Activated T-helper 17 cell treated with anti-CD3 and anti-CD28 coated beads, Interleukin-2, amount 50 U/mL, for 72 hours (primary cell): ENCODE data around the gene CTU1. TPM values are rescaled to one million over a fixed set of nuclear protein-coding genes. Genes with fewer than 3 reads are reported as not detected.
A peak's percentile ranks its signal among the peaks of the same experiment; 100 is the strongest.

Experiments
- ATAC-seq: fragments of 150-1000 bp; cut with Tn5 transposase; replicated peaks from 2 replicates; pipeline ENCODE4 v1.10.0; 2021; ENCODE audit warnings: mild to moderate bottlenecking, moderate library complexity
- H3K27ac Mint-ChIP-seq: one replicate; pipeline ENCODE4 v1.8.0; 2022; ENCODE audit warnings: mixed read lengths
- H3K27me3 Mint-ChIP-seq: one replicate; pipeline ENCODE4 v1.8.0; 2022; ENCODE audit warnings: mixed read lengths
- H3K36me3 Mint-ChIP-seq: one replicate; pipeline ENCODE4 v1.8.0; 2022; ENCODE audit warnings: low read depth, mild to moderate bottlenecking, mixed read lengths
- H3K4me1 Mint-ChIP-seq: one replicate; pipeline ENCODE4 v1.8.0; 2022; ENCODE audit warnings: mixed read lengths
- H3K4me3 Mint-ChIP-seq: one replicate; pipeline ENCODE4 v1.8.0; 2022; ENCODE audit warnings: mild to moderate bottlenecking, mixed read lengths
- H3K9me3 Mint-ChIP-seq: one replicate; pipeline ENCODE4 v1.8.0; 2022; ENCODE audit warnings: mixed read lengths
- total RNA-seq, 2 donors: library from RNA; stranded (reverse); gene quantifications; one replicate each; pipeline ENCODE4 v1.2.3, GENCODE V29; 2022

Gene CTU1
- total RNA-seq, 2 donors from 2014 or later, result 7.0 to 9.7 TPM

DNA sequence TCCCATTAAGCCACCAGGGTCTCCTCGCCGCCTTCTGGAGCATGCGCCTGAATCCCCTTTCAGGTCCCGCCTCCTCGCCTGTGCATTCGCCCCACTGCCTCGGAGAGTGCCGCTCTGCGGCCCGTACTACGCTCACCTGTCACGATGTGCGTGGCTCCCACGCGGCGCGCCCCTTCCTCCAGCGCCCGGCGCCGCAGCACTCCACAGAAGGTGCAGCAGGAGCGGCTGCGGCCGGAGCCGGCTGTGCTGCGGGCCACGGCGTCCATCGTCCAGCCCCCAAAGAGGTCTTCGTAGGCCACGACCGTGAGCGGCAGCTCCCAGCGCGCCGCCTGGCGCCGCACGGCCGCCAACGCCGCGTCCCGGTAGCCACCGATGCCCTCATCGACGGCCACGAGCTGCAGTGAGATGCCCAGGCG lies 4.3 kb downstream of the CTU1 start:
- no peak for ATAC-seq
- Mint-ChIP-seq H3K4me1 (peaks cover 28% of the 10 kb centered on the region), H3K27ac (no peak overlapping the region), H3K36me3 (peaks cover 78% of the 10 kb centered on the region), H3K27me3 (no peaks in the 10 kb centered on the region), H3K9me3 (no peaks in the 10 kb centered on the region), H3K4me3 (no peak overlapping the region)

DNA sequence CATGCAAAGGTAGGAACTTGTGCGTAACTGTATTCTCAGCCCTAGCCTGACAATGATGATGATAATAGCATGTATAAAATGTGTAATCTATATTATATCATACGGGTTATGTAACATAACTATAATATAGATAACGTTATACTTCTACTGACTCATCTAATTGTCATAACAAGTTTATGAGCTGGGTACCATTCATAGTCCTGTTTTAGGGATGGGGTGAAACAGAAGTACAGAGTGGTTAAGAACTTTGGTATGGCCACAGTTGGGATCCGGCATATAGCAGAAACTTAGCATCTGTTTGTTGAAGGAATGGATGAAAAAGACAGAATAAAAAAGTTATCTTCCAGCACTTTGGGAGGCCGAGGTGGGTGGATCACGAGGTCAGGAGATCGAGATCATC lies 5.2 kb downstream of the CTU1 start:
- H3K4me3 Mint-ChIP-seq, result no peak overlapping the region
- ATAC-seq, result no peak
- no peaks in the 10 kb centered on the region for H3K9me3 Mint-ChIP-seq
- H3K27ac Mint-ChIP-seq, result peak overlapping the region; percentile 60
- peaks cover 23% of the 10 kb centered on the region for H3K4me1 Mint-ChIP-seq
- no peaks in the 10 kb centered on the region for H3K27me3 Mint-ChIP-seq
- peaks cover 71% of the 10 kb centered on the region for H3K36me3 Mint-ChIP-seq

GRCh38 chr19:51101171-51101865 lies 6.9 kb downstream of the CTU1 start:
- no peak for ATAC-seq
- H3K27me3 Mint-ChIP-seq, result no peaks in the 10 kb centered on the region
- H3K4me1 Mint-ChIP-seq, result peaks cover 33% of the 10 kb centered on the region
- H3K4me3 Mint-ChIP-seq, result no peak overlapping the region
- no peak overlapping the region for H3K27ac Mint-ChIP-seq
- no peaks in the 10 kb centered on the region for H3K9me3 Mint-ChIP-seq
- peaks cover 79% of the 10 kb centered on the region for H3K36me3 Mint-ChIP-seq

DNA sequence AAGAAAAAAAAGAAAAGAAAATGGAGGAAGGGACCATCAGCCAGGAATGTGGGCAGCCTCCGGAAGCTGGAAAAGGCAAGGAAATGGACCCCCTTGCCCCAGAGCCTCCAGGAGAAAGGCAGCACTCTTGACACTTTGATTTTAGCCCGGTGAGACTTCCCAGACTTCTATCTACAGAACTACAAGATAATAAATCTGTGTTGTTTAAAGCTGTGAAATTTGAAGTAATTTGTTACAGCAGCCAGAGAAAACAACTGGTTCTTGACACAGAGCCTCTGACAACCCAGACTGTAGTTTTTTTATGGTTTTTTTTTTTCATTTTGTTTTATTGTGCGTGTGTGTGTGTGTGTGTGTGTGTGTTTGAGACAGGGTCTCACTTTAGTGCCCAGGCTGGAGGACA lies 7.6 kb downstream of the CTU1 start:
- Mint-ChIP-seq H3K9me3 (no peaks in the 10 kb centered on the region), H3K27me3 (no peaks in the 10 kb centered on the region), H3K36me3 (peaks cover 73% of the 10 kb centered on the region), H3K4me3 (no peak overlapping the region), H3K4me1 (peaks cover 27% of the 10 kb centered on the region), H3K27ac (no peak overlapping the region)
- ATAC-seq, result no peak

- ATAC-seq, result no peak
- H3K4me3 Mint-ChIP-seq, result peak overlapping the region; percentile 20
- no peaks in the 10 kb centered on the region for H3K9me3 Mint-ChIP-seq
- no peak overlapping the region for H3K27ac Mint-ChIP-seq
- no peaks in the 10 kb centered on the region for H3K27me3 Mint-ChIP-seq
- H3K36me3 Mint-ChIP-seq, result peaks cover 60% of the 10 kb centered on the region
- peaks cover 21% of the 10 kb centered on the region for H3K4me1 Mint-ChIP-seq
Observed at GRCh38 chr19:51099047-51099382, 9.2 kb downstream of the CTU1 start.

GRCh38 chr19:51098365-51099046 lies 9.7 kb downstream of the CTU1 start:
- no peak overlapping the region for H3K4me3 Mint-ChIP-seq
- ATAC-seq, result peak; percentile 73
- no peaks in the 10 kb centered on the region for H3K9me3 Mint-ChIP-seq
- H3K4me1 Mint-ChIP-seq, result peaks cover 27% of the 10 kb centered on the region
- peaks cover 55% of the 10 kb centered on the region for H3K36me3 Mint-ChIP-seq
- no peak overlapping the region for H3K27ac Mint-ChIP-seq
- no peaks in the 10 kb centered on the region for H3K27me3 Mint-ChIP-seq

DNA sequence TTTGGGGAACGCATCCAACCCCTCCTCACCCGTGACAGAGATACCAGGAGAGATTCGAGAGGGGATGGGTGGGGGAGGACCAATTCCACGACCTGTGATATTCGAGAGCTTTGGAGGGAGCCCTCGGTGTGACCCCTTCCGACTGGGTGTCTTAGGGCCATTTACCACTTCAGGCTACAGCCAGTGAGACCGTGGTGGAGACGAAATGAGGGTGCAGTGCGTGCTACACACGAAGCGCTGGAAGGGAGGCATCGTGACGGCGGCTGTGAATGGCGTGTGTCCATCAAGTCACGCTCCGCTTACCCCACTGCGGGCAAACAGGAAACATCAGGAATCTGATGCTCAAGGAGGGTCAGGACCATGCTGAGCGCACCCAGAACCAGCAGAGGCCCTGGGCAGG lies 10.4 kb downstream of the CTU1 start:
- ATAC-seq, result no peak
- H3K4me3 Mint-ChIP-seq, result no peak overlapping the region

GRCh38 chr19:51097166-51097738 lies 11.0 kb downstream of the CTU1 start:
- Mint-ChIP-seq H3K9me3 (no peaks in the 10 kb centered on the region), H3K4me3 (no peak overlapping the region), H3K27ac (no peak overlapping the region), H3K36me3 (peaks cover 42% of the 10 kb centered on the region), H3K4me1 (peaks cover 21% of the 10 kb centered on the region), H3K27me3 (no peaks in the 10 kb centered on the region)
- ATAC-seq, result peak; percentile 79

More for the DNA sequence above, 10.4 kb downstream of the CTU1 start:
- Mint-ChIP-seq H3K36me3 (peaks cover 48% of the 10 kb centered on the region), H3K27me3 (no peaks in the 10 kb centered on the region), H3K4me1 (peaks cover 25% of the 10 kb centered on the region), H3K9me3 (no peaks in the 10 kb centered on the region), H3K27ac (no peak overlapping the region)

DNA sequence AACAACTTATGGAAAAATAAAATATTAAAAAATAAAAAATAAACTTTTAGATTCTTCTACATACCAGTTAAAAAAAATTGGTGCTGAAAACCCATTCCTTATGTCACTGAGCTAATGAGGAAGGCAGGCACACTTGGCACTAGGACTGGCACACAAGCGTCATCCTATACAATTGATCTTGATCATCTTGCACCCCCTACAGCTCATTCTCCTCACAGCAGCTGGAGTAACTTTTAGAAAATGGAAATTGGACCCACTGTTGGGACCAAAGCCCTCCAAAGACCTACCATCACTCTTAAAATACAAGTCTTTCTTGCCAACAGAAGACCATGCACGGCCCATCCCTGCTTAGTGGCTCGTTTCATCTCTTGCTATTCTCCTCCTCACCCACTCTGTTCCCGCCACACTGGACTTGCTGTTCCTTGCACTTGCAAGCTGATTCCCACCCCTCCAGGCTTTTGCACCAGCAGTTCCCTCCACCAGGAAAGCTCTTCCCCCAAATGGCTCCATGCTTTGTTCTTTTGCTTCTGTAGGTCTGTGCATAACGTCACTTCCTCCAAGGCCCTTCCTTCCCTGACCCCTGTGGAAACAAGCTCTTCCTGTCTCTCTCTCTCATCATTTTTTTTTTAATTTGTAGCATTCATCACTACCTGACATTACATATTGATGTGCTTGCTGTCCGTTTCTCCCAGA lies 11.6 kb downstream of the CTU1 start:
- Mint-ChIP-seq H3K4me1 (peaks cover 21% of the 10 kb centered on the region), H3K36me3 (peaks cover 36% of the 10 kb centered on the region), H3K27me3 (no peaks in the 10 kb centered on the region), H3K9me3 (no peaks in the 10 kb centered on the region), H3K27ac (no peak overlapping the region), H3K4me3 (no peak overlapping the region)
- no peak for ATAC-seq

DNA sequence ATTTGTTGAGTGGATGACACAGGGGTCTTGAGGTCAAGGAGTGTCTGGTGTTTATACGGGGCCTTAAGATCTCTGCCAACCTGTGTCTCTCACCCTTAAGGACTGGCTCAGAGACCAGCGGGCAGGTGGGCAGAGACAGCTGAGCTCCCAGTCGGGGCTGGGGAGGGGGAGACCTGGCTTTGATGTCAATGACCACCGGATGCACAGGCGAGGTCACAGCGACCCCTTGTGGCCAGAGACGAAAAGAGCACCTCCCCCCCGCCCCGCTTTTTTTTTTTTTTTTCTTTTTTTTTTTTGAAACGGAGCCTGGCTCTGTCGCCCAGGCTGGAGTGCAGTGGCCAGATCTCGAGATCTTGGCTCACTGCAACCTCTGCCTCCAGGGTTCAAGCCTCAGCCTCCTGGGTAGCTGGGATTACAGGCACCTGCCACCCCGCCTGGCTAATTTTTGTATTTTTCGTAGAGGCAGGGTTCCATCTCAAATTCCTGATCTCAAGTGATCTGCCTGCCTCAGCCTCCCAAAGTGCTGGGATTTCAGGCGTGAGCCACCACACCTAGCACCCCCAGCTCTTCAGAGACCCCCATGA lies 13.4 kb downstream of the CTU1 start:
- H3K4me3 Mint-ChIP-seq, result no peak overlapping the region
- H3K27ac Mint-ChIP-seq, result no peak overlapping the region
- no peaks in the 10 kb centered on the region for H3K27me3 Mint-ChIP-seq
- ATAC-seq, result no peak
- peaks cover 21% of the 10 kb centered on the region for H3K4me1 Mint-ChIP-seq
- no peaks in the 10 kb centered on the region for H3K9me3 Mint-ChIP-seq
- peaks cover 18% of the 10 kb centered on the region for H3K36me3 Mint-ChIP-seq

- no peaks in the 10 kb centered on the region for H3K27me3 Mint-ChIP-seq
- ATAC-seq, result no peak
- no peaks in the 10 kb centered on the region for H3K9me3 Mint-ChIP-seq
- peaks cover 9% of the 10 kb centered on the region for H3K36me3 Mint-ChIP-seq
- H3K27ac Mint-ChIP-seq, result no peak overlapping the region
- peaks cover 21% of the 10 kb centered on the region for H3K4me1 Mint-ChIP-seq
- no peak overlapping the region for H3K4me3 Mint-ChIP-seq
Observed at GRCh38 chr19:51093510-51094345, 14.5 kb downstream of the CTU1 start.

DNA sequence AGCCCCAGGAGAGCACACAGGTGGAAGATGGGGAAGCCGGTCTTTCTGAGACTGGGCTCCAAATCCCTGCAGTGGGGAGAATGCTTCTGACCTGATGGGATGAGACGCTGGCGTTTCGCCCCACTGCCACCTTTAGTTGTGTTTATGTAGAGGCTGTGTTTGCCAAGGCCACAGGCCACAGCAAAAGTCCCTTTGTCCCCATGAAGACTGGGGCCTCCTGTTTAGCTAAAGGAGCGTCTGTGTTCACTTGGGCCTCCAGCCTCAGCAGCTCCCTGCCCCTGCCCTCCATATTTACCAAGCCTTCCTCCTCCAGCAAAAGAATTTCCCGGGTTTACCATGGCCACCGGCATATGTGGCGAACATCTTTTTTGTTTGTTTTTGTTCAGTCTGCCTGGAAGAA lies 15.1 kb downstream of the CTU1 start:
- Mint-ChIP-seq H3K4me3 (no peak overlapping the region), H3K27ac (no peak overlapping the region), H3K27me3 (no peaks in the 10 kb centered on the region), H3K36me3 (peaks cover 9% of the 10 kb centered on the region), H3K9me3 (no peaks in the 10 kb centered on the region), H3K4me1 (peaks cover 21% of the 10 kb centered on the region)
- ATAC-seq, result no peak

DNA sequence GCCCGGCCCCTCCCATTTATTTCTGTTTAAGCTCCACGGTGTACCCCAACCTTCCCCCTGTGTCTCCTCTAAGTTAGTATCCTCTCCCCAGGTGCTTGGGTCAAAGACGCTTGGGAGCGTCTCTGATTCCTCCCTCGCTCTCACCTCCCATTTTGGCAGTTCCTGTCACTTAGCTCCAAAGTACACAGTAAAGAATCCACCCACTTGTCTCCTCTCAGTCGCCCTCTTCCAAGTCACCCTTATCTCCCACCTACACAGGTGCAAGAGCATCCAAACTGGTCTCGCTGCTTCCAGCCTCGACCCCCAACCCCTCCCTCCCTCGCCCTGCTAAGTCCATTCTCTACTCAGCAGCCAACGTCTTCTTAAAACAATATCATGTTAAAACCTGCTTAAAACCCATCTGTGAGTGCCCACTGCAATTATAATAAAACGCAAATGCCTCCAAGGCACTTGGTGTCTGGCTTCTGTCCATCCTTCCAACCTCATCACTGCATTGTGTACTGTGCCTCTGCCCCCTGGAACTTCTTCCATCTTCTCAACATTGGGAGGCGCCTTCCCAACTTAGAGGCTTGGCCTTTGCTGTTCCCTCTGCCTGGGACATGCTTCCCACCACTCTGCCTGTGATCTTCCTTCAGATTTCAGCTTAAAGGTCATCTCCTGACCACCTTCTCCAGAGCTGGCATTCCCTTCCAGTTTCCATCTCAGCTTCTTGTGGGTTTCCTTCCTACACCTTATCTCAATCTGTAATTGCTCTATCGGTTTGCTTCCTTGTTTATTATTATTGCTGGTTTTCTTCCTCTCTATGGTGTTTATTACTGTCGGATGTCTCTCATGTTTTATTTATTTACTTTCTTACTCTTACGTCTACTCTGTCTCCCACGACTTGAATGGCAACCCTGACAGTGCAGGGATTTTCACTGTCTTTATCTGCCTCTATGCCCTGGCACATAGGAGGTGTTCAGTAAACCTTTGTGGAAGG lies 16.0 kb downstream of the CTU1 start:
- H3K4me3 Mint-ChIP-seq, result no peak overlapping the region
- no peak for ATAC-seq
- no peaks in the 10 kb centered on the region for H3K27me3 Mint-ChIP-seq
- peaks cover 16% of the 10 kb centered on the region for H3K4me1 Mint-ChIP-seq
- peaks cover 10% of the 10 kb centered on the region for H3K36me3 Mint-ChIP-seq
- no peak overlapping the region for H3K27ac Mint-ChIP-seq
- H3K9me3 Mint-ChIP-seq, result no peaks in the 10 kb centered on the region
